NOMO-1 (cell line): ENCODE measurements around the gene ASCC2.
"Not testable (repeated sequence)": the region's sequence is repeated elsewhere in the genome, so short reads cannot be mapped to it uniquely, and the experiment has no call there.

ENCODE experiments used
- DNase-seq, 2 experiments: peaks; one replicate each; lab custom pipeline; 2025; ENCODE audit not compliant: unreplicated experiment in 2 of 2; lab: John Stamatoyannopoulos, UW

The ASCC2 gene

GRCh38 chr22:29859030-29859429 lies 21.0 kb upstream of the ASCC2 start:
- DNase-seq, result not testable (repeated sequence)

GRCh38 chr22:29856496-29856895 lies 18.4 kb upstream of the ASCC2 start:
- no peak for DNase-seq

GRCh38 chr22:29855611-29856181 lies 17.6 kb upstream of the ASCC2 start:
- DNase-seq, result peak in 1 of 2 experiments; percentile 25

- no peak for DNase-seq
Observed at GRCh38 chr22:29854432-29854831, 16.4 kb upstream of the ASCC2 start.

GRCh38 chr22:29848111-29848510 lies 10.0 kb upstream of the ASCC2 start:
- no peak for DNase-seq

- DNase-seq, result no peak
Observed at GRCh38 chr22:29846290-29846689, 8.2 kb upstream of the ASCC2 start.

- DNase-seq, result no peak
Observed at GRCh38 chr22:29842740-29843139, 4.7 kb upstream of the ASCC2 start.

GRCh38 chr22:29842172-29842571 lies 4.1 kb upstream of the ASCC2 start:
- no peak for DNase-seq

GRCh38 chr22:29840498-29840897 lies 2.4 kb upstream of the ASCC2 start:
- DNase-seq, result peak in 1 of 2 experiments; percentile 11

GRCh38 chr22:29839039-29839438 lies 965 bp upstream of the ASCC2 start:
- DNase-seq, result no peak

GRCh38 chr22:29838599-29838956 lies 504 bp upstream of the ASCC2 start:
- DNase-seq, result peak in 1 of 2 experiments; percentile 42

GRCh38 chr22:29836791-29837370 lies 1.2 kb downstream of the ASCC2 start:
- DNase-seq, result not testable (repeated sequence)

- no peak for DNase-seq
Observed at GRCh38 chr22:29834046-29834445, 4.0 kb downstream of the ASCC2 start.

GRCh38 chr22:29833392-29833965 lies 4.6 kb downstream of the ASCC2 start:
- DNase-seq, result no peak

GRCh38 chr22:29831958-29832357 lies 6.1 kb downstream of the ASCC2 start:
- no peak for DNase-seq

- DNase-seq, result no peak
Observed at GRCh38 chr22:29831186-29831921, 6.7 kb downstream of the ASCC2 start.

- no peak for DNase-seq
Observed at GRCh38 chr22:29830585-29830984, 7.5 kb downstream of the ASCC2 start.

- not testable (repeated sequence) for DNase-seq
Observed at GRCh38 chr22:29827726-29828125, 10.3 kb downstream of the ASCC2 start.

- no peak for DNase-seq
Observed at GRCh38 chr22:29827091-29827490, 11.0 kb downstream of the ASCC2 start.

GRCh38 chr22:29825578-29825977 lies 12.5 kb downstream of the ASCC2 start:
- no peak for DNase-seq

- DNase-seq, result no peak
Observed at GRCh38 chr22:29824677-29825076, 13.4 kb downstream of the ASCC2 start.
